HUES6 (cell line): ENCODE measurements around the gene CPA1.

Experiments used
- H3K27ac ChIP-seq: 2 replicates; pipeline ENCODE4 v1.7.0; 2013; ENCODE audit warnings: low read depth, mild to moderate bottlenecking, low read length, inconsistent platforms
- H3K27me3 ChIP-seq: 2 replicates; pipeline ENCODE4 v1.6.1; 2013; ENCODE audit warnings: low read length; ENCODE audit not compliant: control insufficient read depth, insufficient read depth
- H3K36me3 ChIP-seq: 2 replicates; pipeline ENCODE4 v1.6.1; 2013; ENCODE audit warnings: low read length; ENCODE audit not compliant: control insufficient read depth, insufficient read depth
- H3K4me1 ChIP-seq: 2 replicates; pipeline ENCODE4 v1.6.1; 2013; ENCODE audit warnings: low read length; ENCODE audit not compliant: control insufficient read depth, insufficient read depth
- H3K4me3 ChIP-seq: 2 replicates; pipeline ENCODE4 v1.5.1; 2013; ENCODE audit warnings: low read depth, low read length
- H3K9ac ChIP-seq: one replicate; pipeline ENCODE4 v1.6.1; 2013; ENCODE audit warnings: mild to moderate bottlenecking, low read length
- H3K9me3 ChIP-seq: 2 replicates; pipeline ENCODE4 v1.6.1; 2013; ENCODE audit warnings: low read depth, low read length; ENCODE audit not compliant: control insufficient read depth, insufficient read depth

The CPA1 gene

GRCh38 chr7:130418306-130418705 lies 38.0 kb downstream of the CPA1 start:
- no peak overlapping the region for H3K4me3 ChIP-seq
- peaks cover 4% of the 10 kb centered on the region for H3K4me1 ChIP-seq
- no peak overlapping the region for H3K27ac ChIP-seq
- H3K36me3 ChIP-seq = no peaks in the 10 kb centered on the region
- H3K9me3 ChIP-seq = no peaks in the 10 kb centered on the region
- no peak overlapping the region for H3K9ac ChIP-seq
- no peaks in the 10 kb centered on the region for H3K27me3 ChIP-seq

GRCh38 chr7:130419658-130420057 lies 39.4 kb downstream of the CPA1 start:
- H3K9me3 ChIP-seq = no peaks in the 10 kb centered on the region
- H3K9ac ChIP-seq = no peak overlapping the region
- no peaks in the 10 kb centered on the region for H3K27me3 ChIP-seq
- H3K4me1 ChIP-seq = peaks cover 4% of the 10 kb centered on the region
- H3K27ac ChIP-seq = no peak overlapping the region
- no peaks in the 10 kb centered on the region for H3K36me3 ChIP-seq
- no peak overlapping the region for H3K4me3 ChIP-seq

GRCh38 chr7:130420943-130421578 lies 40.8 kb downstream of the CPA1 start:
- Histone ChIP-seq H3K27ac (no peak overlapping the region), H3K4me3 (no peak overlapping the region), H3K9me3 (no peaks in the 10 kb centered on the region), H3K27me3 (no peaks in the 10 kb centered on the region), H3K9ac (no peak overlapping the region), H3K36me3 (no peaks in the 10 kb centered on the region), H3K4me1 (peaks cover 4% of the 10 kb centered on the region)

DNA sequence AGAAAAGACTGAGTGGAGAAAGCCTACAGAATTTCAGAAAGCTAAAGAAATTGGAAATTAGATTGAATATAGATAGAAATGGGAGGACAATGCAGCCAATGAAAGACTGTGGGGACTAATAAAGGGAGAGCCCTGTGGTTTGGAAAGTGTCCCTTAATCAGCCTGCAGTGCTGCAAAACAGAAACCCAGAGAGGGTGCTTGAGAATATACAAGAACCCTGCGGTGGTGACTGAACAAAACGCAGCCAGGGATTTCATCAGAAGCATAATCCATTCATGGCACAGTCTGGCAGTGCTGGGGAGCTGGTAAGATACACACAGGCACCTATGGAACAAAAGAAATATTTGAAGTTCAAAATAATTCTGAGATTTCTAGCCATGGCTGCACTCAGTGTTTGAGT lies 41.4 kb downstream of the CPA1 start:
- Histone ChIP-seq H3K27me3 (no peaks in the 10 kb centered on the region), H3K9me3 (no peaks in the 10 kb centered on the region), H3K9ac (no peak overlapping the region), H3K4me3 (no peak overlapping the region), H3K27ac (no peak overlapping the region), H3K4me1 (peaks cover 4% of the 10 kb centered on the region), H3K36me3 (no peaks in the 10 kb centered on the region)

DNA sequence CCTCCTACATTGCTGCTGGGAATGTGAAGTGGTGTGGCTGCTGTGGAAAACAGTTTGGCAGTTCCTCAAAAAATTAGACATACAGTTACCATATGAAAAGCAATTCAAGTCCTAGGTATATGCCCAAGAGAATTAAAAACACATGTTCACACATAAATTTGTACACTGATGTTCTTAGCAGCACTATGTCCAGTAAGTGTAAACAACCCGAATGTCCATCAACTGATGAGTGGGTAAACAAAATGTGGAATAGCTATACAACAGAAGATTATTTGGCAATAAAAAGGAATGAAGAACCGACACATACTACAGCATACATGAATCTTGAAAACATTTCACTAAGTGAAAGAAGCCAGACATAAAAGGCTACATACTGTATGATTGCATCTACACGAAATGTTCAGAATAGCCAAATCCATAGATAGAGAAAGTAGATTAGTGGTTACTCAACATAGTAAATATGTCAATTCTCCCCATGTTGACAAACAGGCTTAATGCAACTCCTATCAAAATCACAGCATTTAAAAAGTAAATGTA lies 43.3 kb downstream of the CPA1 start:
- H3K27me3 ChIP-seq = no peaks in the 10 kb centered on the region
- H3K27ac ChIP-seq = no peak overlapping the region
- no peak overlapping the region for H3K9ac ChIP-seq
- peaks cover 4% of the 10 kb centered on the region for H3K4me1 ChIP-seq
- no peaks in the 10 kb centered on the region for H3K9me3 ChIP-seq
- H3K4me3 ChIP-seq = no peak overlapping the region
- no peaks in the 10 kb centered on the region for H3K36me3 ChIP-seq

DNA sequence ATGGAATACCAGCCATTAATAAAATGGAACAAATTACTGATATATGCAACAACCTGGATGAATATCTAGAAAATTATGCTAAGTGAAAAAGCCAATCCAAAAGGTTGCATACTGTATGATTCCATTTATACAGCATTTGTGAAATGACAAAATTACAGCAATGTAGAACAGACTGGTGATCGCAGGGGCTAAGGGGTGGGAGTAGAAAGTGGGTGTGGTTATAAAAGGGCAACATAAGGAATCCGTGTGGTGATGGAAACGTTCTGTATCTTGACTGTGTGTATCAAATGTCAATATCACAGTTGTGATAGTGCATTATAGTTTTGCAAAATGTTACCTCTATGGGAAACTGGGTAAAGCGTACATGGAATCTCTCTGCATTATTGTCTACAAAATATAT lies 45.5 kb downstream of the CPA1 start:
- H3K4me1 ChIP-seq = no peaks in the 10 kb centered on the region
- H3K4me3 ChIP-seq = no peak overlapping the region
- no peak overlapping the region for H3K9ac ChIP-seq
- no peak overlapping the region for H3K27ac ChIP-seq
- H3K9me3 ChIP-seq = no peaks in the 10 kb centered on the region
- H3K36me3 ChIP-seq = no peaks in the 10 kb centered on the region
- no peaks in the 10 kb centered on the region for H3K27me3 ChIP-seq

DNA sequence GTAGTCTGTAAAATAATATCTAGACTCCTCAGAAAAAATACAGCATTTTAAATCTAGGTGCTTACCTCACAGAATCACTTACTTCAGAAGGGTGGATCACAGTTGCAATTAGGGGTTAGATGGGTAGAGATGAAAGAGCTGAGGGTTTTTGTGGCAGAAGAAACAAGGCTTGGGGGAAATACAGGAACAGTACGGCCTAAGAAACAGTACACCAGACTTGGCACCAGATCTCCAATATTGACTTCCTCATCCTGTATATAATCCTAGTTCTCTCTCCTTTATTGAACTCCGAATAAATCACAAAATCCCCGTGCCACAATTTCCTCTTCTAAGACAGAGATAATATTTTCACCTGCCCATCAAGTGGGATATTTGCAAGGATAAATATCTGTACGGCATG lies 46.3 kb downstream of the CPA1 start:
- Histone ChIP-seq H3K4me3 (no peak overlapping the region), H3K36me3 (no peaks in the 10 kb centered on the region), H3K27me3 (no peaks in the 10 kb centered on the region)

DNA sequence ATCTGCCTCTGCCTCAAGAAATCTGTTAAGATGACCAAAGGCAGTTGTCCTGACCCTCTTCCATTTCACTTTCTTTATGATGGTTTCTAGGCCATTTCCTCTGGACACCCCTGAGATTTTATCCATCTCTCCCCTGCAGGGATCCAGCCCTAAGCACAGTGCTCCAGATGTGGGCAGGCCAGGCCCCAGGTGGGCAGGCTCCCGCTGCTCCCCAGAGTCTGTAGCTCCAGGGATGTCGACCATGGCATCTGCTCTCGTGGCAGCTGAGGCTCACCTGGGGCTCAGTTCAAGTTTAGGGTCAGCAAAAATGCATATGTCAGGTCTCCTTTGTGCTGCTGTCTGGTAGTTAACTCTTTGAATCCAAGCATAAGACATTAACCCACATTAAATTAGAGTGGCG lies 48.7 kb downstream of the CPA1 start:
- H3K36me3 ChIP-seq = no peaks in the 10 kb centered on the region
- no peaks in the 10 kb centered on the region for H3K27me3 ChIP-seq
- no peak overlapping the region for H3K27ac ChIP-seq
- H3K9me3 ChIP-seq = no peaks in the 10 kb centered on the region
- H3K9ac ChIP-seq = no peak overlapping the region
- no peak overlapping the region for H3K4me3 ChIP-seq
- no peaks in the 10 kb centered on the region for H3K4me1 ChIP-seq

More for the DNA sequence above, 46.3 kb downstream of the CPA1 start:
- no peaks in the 10 kb centered on the region for H3K4me1 ChIP-seq
- H3K9me3 ChIP-seq = no peaks in the 10 kb centered on the region
- H3K9ac ChIP-seq = no peak overlapping the region
- H3K27ac ChIP-seq = no peak overlapping the region

DNA sequence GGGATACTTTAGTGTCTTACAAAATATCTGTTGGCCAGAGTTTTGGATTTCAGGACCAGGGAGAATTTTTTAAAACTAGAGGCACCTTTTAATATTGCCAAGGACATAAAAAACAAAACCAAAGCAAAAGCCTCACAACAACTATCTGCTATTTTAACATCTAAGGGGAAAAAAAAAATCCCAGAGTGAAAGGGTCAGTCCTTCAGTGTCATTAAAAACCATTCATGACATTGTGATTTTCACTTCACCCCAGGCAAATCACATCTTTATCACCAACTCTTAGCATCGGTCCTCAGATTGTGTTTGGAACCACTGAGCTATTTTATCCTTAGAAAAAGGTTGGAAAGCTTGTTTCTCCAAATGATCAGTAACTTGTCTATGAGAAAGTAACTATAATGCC lies 49.8 kb downstream of the CPA1 start:
- Histone ChIP-seq H3K4me1 (no peaks in the 10 kb centered on the region), H3K36me3 (no peaks in the 10 kb centered on the region), H3K4me3 (no peak overlapping the region), H3K9ac (no peak overlapping the region), H3K27me3 (no peaks in the 10 kb centered on the region), H3K27ac (no peak overlapping the region), H3K9me3 (no peaks in the 10 kb centered on the region)

- Histone ChIP-seq H3K9ac (no peak overlapping the region), H3K27me3 (no peaks in the 10 kb centered on the region), H3K9me3 (no peaks in the 10 kb centered on the region), H3K36me3 (no peaks in the 10 kb centered on the region), H3K4me1 (no peaks in the 10 kb centered on the region), H3K4me3 (no peak overlapping the region), H3K27ac (no peak overlapping the region)
Observed at GRCh38 chr7:130430841-130431666, 50.8 kb downstream of the CPA1 start.

DNA sequence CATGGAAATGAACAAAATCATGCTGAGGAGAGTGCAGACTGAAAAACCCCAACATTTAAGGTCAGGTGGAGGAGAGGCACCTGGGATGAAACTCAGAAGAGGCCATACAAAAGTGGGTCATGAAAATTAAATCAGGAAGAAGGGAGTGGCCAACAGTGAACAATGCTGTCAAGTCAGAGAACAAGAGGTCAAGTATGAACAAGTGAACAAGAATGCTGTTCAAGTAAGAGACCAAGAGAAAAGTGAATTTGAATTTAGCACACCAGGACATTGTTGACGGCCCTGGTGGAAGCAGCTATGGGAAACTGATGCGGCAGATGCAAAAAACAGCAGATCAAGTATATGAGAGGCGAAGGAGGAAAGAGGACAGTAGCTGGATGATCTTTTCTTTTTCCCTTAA lies 52.6 kb downstream of the CPA1 start:
- Histone ChIP-seq H3K36me3 (no peaks in the 10 kb centered on the region), H3K27me3 (no peaks in the 10 kb centered on the region), H3K4me3 (no peak overlapping the region), H3K27ac (no peak overlapping the region), H3K4me1 (no peaks in the 10 kb centered on the region), H3K9ac (no peak overlapping the region), H3K9me3 (no peaks in the 10 kb centered on the region)
